GM21529 (cell line): ENCODE data around the gene SCAPER.
"Not testable (repeated sequence)": the region's sequence is repeated elsewhere in the genome, so short reads cannot be mapped to it uniquely, and the experiment has no call there.

Source experiments
- ATAC-seq: cut with Tn5 transposase; IDR thresholded peaks from one replicate; pipeline ENCODE4 v1.9.1; 2021; ENCODE audit not compliant: unreplicated experiment

SCAPER gene

GRCh38 chr15:76297951-76298350, 607.2 kb downstream of the SCAPER start:
- not testable (repeated sequence) for ATAC-seq
